Gastrocnemius medialis (tissue), 4 donors: ENCODE data around the gene PRDM15. TPM values are rescaled to one million over a fixed set of nuclear protein-coding genes. Genes with fewer than 3 reads are reported as not detected.
A peak's percentile ranks its signal among the peaks of the same experiment; 100 is the strongest.

Source experiments
- ATAC-seq, 2 donors: fragments of 150-250 bp; one replicate each; pipeline ENCODE4 v1.9.1; 2016
- DNase-seq, 2 donors: peaks; one replicate each; pipeline ENCODE4 v3.0.0-alpha.2; 2019
- H3K27ac ChIP-seq, 4 donors: fragments of 200-600 bp; sonication (generic); 1 replicate in 1 of 4; 2 replicates in 3 of 4; pipeline ENCODE4 v1.5.1; 2016 to 2018; ENCODE audit warnings: mild to moderate bottlenecking in 2 of 4, moderate library complexity in 1 of 4
- H3K27me3 ChIP-seq, 3 donors: fragments of 200-600 bp; sonication (generic) in 2 of 3; 1 replicate in 1 of 3; 2 replicates in 2 of 3; pipeline versions ENCODE4 v1.5.1 to v1.6.0; 2016 to 2019; ENCODE audit warnings: mild to moderate bottlenecking in 1 of 3, moderate library complexity in 1 of 3
- H3K36me3 ChIP-seq, 2 donors: fragments of 200-600 bp; sonication (generic) in 1 of 2; one replicate each; pipeline ENCODE4 v1.5.1; 2017 to 2018
- H3K4me1 ChIP-seq, 2 donors: fragments of 200-600 bp; sonication (generic) in 1 of 2; one replicate each; pipeline ENCODE4 v1.5.1; 2016 to 2017; ENCODE audit warnings: mild to moderate bottlenecking in 2 of 2
- H3K4me3 ChIP-seq, 4 donors: fragments of 200-600 bp; sonication (generic) in 3 of 4; 1 replicate in 1 of 4; 2 replicates in 3 of 4; pipeline ENCODE4 v1.5.1; 2016 to 2019; ENCODE audit warnings: mild to moderate bottlenecking in 2 of 4
- H3K9me3 ChIP-seq, 3 donors: fragments of 200-600 bp; sonication (generic) in 2 of 3; 1 replicate in 1 of 3; 2 replicates in 2 of 3; pipeline ENCODE4 v1.5.1; 2016 to 2019
- POLR2A ChIP-seq, 2 donors: fragments of 450-650 bp; IDR thresholded peaks; one replicate each; pipeline ENCODE4 v1.6.1; 2017; ENCODE audit warnings: antibody characterized with exemption in 2 of 2, mild to moderate bottlenecking in 2 of 2, moderate library complexity in 2 of 2
- in situ Hi-C, 4 donors: fragments of 200-750 bp; cut with MboI; loops; one replicate each; pipeline versions ENCODE4 v1.15.0 to v1.8.0; 2017; ENCODE audit warnings: low sequenced_read_pairs in 4 of 4
- intact Hi-C: fragments of 100-400 bp; cut with DNase I; formaldehyde crosslinking; loops from one replicate; pipeline ENCODE4 v1.15.1; 2023; ENCODE audit warnings: low total_unique reads
- total RNA-seq, 4 donors: library from RNA; depleted of rRNA; stranded (reverse); fragments of >200 nt; gene quantifications; one replicate each; pipeline versions ENCODE4 v1.1.0 to v1.2.3, GENCODE V29; 2016
- TF ChIP-seq, protein P1 (sequence below), 5 experiments: fragments of 450-650 bp in 3 of 5; fragments of 200-600 bp in 2 of 5; sonication (generic) in 2 of 5; IDR thresholded peaks in 4 of 5; conservative IDR thresholded peaks in 1 of 5; 1 replicate in 4 of 5; 2 replicates in 1 of 5; pipeline ENCODE4 v1.5.1; 2016 to 2019; ENCODE audit warnings: antibody characterized with exemption in 5 of 5, mild to moderate bottlenecking in 3 of 5, moderate library complexity in 3 of 5

The PRDM15 gene
- total RNA-seq, 4 donors from 2014 or later = 4.4 to 13.6 (median 5.4) TPM

DNA sequence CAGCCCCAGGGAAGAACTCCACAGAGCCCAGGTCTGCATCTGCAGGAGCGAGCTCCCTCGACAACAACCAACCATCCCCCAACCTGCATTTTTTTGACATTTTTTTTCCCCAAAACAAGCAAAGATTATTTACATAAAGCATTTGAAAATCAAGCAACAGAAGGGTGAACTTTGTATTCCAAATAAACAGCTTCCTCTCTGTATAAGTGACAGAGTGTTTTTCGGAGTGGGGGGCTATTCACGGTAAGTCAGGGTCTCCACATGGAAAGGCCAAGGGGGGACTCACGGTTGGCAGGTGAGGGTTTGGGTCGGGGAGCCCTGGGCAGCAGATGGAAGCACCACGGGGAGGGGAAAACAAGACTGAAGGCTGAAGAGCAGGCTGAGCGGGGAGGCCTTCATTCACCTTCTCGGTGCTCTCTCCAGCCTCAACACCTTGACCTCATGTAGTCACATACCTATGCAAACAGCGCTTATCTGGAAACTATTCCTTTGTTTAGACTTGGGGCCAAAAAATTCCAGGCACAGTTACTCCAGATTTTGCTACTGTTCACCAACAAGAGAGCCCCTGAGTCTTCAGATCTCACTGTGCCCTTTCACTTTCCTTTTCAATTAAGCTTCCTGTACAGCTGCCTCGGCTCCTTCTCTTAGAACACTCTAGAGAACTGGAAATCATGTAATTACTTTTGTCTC lies 47.1 kb upstream of the PRDM15 start:
- intact Hi-C loops = no loop called here
- peaks cover 2 to 26% of the 10 kb centered on the region in 2 donors for H3K4me1 ChIP-seq
- in situ Hi-C loops = loop anchor here in 1 of 4 donors (25.0 kb wide), 1 partner anchor 89 kb away; no protein-coding TSS in a partner anchor
- no peaks in the 10 kb centered on the region for H3K27me3 ChIP-seq
- H3K27ac ChIP-seq = peak overlapping the region; percentile 65 to 76 (median 70)
- no peak for TF ChIP-seq POLR2A (IDR thresholded peaks at IDR 0.05)
- no peaks in the 10 kb centered on the region for H3K36me3 ChIP-seq
- H3K4me3 ChIP-seq = peak overlapping the region; percentile 33 to 51 (median 46)
- no peaks in the 10 kb centered on the region for H3K9me3 ChIP-seq
- no peak for DNase-seq
- peak; percentile 67 to 89 for ATAC-seq

DNA sequence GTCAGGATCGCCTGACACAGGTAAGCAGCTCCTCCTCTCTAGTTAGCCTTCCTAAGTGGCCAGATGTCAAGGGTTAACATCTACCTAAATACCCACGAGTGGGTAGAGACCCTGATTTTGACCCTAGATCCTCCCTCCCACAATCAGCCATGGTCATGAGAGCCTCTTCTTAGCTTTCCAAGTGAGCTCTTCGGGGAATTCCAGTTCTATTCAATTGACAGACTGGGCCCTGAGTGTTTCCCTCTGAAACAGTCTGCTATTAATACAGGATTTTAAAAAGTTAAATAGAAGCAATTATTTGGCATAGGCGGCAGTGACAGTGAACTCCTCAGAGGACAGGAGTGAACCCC lies 46.6 kb upstream of the PRDM15 start:
- no peak for DNase-seq
- TF ChIP-seq, protein P1, sequence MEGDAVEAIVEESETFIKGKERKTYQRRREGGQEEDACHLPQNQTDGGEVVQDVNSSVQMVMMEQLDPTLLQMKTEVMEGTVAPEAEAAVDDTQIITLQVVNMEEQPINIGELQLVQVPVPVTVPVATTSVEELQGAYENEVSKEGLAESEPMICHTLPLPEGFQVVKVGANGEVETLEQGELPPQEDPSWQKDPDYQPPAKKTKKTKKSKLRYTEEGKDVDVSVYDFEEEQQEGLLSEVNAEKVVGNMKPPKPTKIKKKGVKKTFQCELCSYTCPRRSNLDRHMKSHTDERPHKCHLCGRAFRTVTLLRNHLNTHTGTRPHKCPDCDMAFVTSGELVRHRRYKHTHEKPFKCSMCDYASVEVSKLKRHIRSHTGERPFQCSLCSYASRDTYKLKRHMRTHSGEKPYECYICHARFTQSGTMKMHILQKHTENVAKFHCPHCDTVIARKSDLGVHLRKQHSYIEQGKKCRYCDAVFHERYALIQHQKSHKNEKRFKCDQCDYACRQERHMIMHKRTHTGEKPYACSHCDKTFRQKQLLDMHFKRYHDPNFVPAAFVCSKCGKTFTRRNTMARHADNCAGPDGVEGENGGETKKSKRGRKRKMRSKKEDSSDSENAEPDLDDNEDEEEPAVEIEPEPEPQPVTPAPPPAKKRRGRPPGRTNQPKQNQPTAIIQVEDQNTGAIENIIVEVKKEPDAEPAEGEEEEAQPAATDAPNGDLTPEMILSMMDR (IDR thresholded peaks at IDR 0.05 in 4 of 5, conservative IDR thresholded peaks at IDR 0.05 in 1 of 5) = no peak
- TF ChIP-seq POLR2A (IDR thresholded peaks at IDR 0.05) = no peak
- peaks cover 2 to 26% of the 10 kb centered on the region in 2 donors for H3K4me1 ChIP-seq
- no peaks in the 10 kb centered on the region for H3K9me3 ChIP-seq
- H3K27me3 ChIP-seq = no peaks in the 10 kb centered on the region
- intact Hi-C loops (no loop called here), in situ Hi-C loops (loop anchor here in 1 of 4 donors (25.0 kb wide), 1 partner anchor 88 kb away; no protein-coding TSS in a partner anchor)
- peak overlapping the region in 3 of 4 donors; percentile 33 to 51 (median 48) for H3K4me3 ChIP-seq
- no peaks in the 10 kb centered on the region for H3K36me3 ChIP-seq
- peak overlapping the region; percentile 65 to 76 (median 70) for H3K27ac ChIP-seq
- ATAC-seq = no peak

DNA sequence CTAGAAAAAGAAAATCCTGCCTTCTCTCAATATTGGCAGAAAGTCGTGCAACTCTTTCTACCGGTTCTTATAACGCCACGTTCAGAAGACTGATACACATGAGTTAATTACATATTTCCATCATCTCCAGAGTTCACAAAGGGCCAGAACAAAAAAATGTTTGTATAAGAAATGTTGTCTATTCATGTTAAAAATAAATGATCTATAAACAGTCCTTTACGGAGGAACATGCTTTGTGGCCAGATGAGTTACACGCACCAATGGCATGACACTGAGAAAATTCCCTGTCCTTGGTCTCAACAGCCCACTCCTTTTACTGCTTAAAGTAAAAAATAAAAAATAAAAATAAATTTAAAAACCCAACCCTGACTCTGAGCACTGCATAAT lies 45.2 kb upstream of the PRDM15 start:
- peak overlapping the region; percentile 66 to 76 (median 71) for H3K27ac ChIP-seq
- no peak for DNase-seq
- H3K27me3 ChIP-seq = no peaks in the 10 kb centered on the region
- TF ChIP-seq, protein P1 (IDR thresholded peaks at IDR 0.05 in 4 of 5, conservative IDR thresholded peaks at IDR 0.05 in 1 of 5) = no peak
- peak in 1 of 2 donors; percentile 34 for ATAC-seq
- in situ Hi-C loops = no loop called here
- intact Hi-C loops = no loop called here
- no peaks in the 10 kb centered on the region for H3K9me3 ChIP-seq
- peaks cover 2 to 26% of the 10 kb centered on the region in 2 donors for H3K4me1 ChIP-seq
- peak overlapping the region in 1 of 4 donors; percentile 14 for H3K4me3 ChIP-seq
- no peaks in the 10 kb centered on the region for H3K36me3 ChIP-seq

DNA sequence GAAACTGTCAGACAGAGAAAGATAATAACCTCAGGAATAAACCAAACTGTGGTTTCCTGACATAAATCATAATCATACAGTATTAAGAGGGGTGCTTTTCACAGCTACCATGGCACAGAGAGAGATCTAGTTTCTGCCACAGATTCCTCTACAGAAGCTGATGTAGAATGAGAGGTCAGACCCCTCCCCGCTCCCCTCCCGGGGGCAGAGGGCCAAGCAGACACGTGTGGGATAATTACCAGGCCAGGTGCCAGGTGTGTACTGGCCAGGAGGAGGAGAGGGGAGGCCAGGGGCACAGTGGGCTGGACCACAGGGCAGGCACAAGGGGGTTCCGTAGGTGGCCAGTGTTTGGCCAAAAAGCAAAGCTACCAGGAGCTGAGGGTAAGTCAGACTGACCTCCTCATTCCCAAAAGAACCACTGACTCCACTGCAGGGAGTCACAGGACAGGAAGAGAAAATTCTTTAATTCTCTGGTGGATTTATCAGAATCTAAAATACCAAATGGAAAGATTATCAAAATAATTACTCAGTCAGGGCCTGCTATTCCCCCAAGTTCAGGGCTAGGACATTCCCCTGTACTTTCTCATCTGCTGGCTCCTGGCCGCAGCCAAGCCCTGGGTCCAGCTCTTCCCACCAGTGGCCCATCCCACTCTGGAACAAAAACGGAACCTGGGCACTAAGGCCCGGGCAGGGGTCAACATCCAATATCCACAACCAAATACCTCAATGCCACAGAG lies 44.7 kb upstream of the PRDM15 start:
- Histone ChIP-seq H3K36me3 (no peaks in the 10 kb centered on the region), H3K4me1 (peaks cover 2 to 26% of the 10 kb centered on the region in 2 donors), H3K27ac (peak overlapping the region; percentile 66 to 76 (median 71)), H3K9me3 (no peaks in the 10 kb centered on the region), H3K27me3 (no peaks in the 10 kb centered on the region), H3K4me3 (peak overlapping the region in 1 of 4 donors; percentile 14)
- intact Hi-C loops (no loop called here), in situ Hi-C loops (no loop called here)
- no peak for DNase-seq
- peak; percentile 25 to 44 for ATAC-seq
- no peak for TF ChIP-seq POLR2A (IDR thresholded peaks at IDR 0.05)
- TF ChIP-seq, protein P1 (IDR thresholded peaks at IDR 0.05 in 4 of 5, conservative IDR thresholded peaks at IDR 0.05 in 1 of 5) = no peak

DNA sequence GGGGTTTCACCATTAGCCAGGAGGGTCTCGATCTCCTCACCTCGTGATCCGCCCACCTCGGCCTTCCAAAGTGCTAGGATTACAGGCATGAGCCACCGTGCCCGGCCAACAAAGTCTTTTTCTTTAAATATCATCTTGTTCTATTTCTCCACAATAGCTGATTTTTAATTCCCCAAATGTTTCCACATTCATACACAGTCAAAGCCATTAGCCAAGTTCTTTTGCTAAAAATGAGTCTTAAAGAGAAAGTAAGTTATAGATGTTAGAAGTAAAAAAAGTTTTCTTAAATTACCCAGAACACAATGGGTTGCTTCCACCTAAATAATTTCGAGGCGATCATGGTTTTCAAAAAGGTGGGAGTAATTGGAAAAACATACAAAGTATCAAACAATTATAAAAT lies 44.0 kb upstream of the PRDM15 start:
- in situ Hi-C loops = no loop called here
- Histone ChIP-seq H3K4me3 (no peak overlapping the region), H3K4me1 (peaks cover 2 to 22% of the 10 kb centered on the region in 2 donors)

More for the DNA sequence above, 44.0 kb upstream of the PRDM15 start:
- intact Hi-C loops = no loop called here
- ATAC-seq = no peak
- TF ChIP-seq, protein P1 (IDR thresholded peaks at IDR 0.05 in 4 of 5, conservative IDR thresholded peaks at IDR 0.05 in 1 of 5) = no peak
- TF ChIP-seq POLR2A (IDR thresholded peaks at IDR 0.05) = no peak
- Histone ChIP-seq H3K9me3 (no peaks in the 10 kb centered on the region), H3K27ac (peak overlapping the region; percentile 66 to 76 (median 71)), H3K27me3 (no peaks in the 10 kb centered on the region), H3K36me3 (no peaks in the 10 kb centered on the region)
- no peak for DNase-seq
